ENCODE data around the gene CBFA2T2.

CBFA2T2 gene

GRCh38 chr20:33676121-33676520 is 186.2 kb downstream of the CBFA2T2 start:
- no peak for DNase-seq (ENCODE audit: low read depth in 2 of 2, low spot score in 1 of 2)

- no peak for DNase-seq (ENCODE audit: low read depth in 2 of 2, low spot score in 1 of 2)
These were observed 187.1 kb downstream of the CBFA2T2 start for GRCh38 chr20:33676652-33677645.

- no peak for DNase-seq (ENCODE audit: low read depth in 2 of 2, low spot score in 1 of 2)
These were observed 188.3 kb downstream of the CBFA2T2 start for GRCh38 chr20:33677991-33678702.

- no peak for DNase-seq (ENCODE audit: low read depth in 2 of 2, low spot score in 1 of 2)
These were observed 190.0 kb downstream of the CBFA2T2 start for GRCh38 chr20:33679758-33680485.

- DNase-seq (ENCODE audit: low read depth in 2 of 2, low spot score in 1 of 2), result no peak
These were observed 190.8 kb downstream of the CBFA2T2 start for GRCh38 chr20:33680686-33681085.

- no peak for DNase-seq (ENCODE audit: low read depth in 2 of 2, low spot score in 1 of 2)
These were observed 191.4 kb downstream of the CBFA2T2 start for GRCh38 chr20:33681288-33681687.

- DNase-seq (ENCODE audit: low read depth in 2 of 2, low spot score in 1 of 2), result no peak
These were observed 191.9 kb downstream of the CBFA2T2 start for GRCh38 chr20:33681728-33682353.

GRCh38 chr20:33684533-33685327 is 194.8 kb downstream of the CBFA2T2 start:
- no peak for DNase-seq (ENCODE audit: low read depth in 2 of 2, low spot score in 1 of 2)

GRCh38 chr20:33685328-33686099 is 195.6 kb downstream of the CBFA2T2 start:
- no peak for DNase-seq (ENCODE audit: low read depth in 2 of 2, low spot score in 1 of 2)

- peak; percentile 81 to 82 for DNase-seq (ENCODE audit: low read depth in 2 of 2, low spot score in 1 of 2)
These were observed 196.4 kb downstream of the CBFA2T2 start, which contains the start of gene E2F1 for GRCh38 chr20:33686100-33686983. TSS of gene E2F1 (minus strand) at chr20:33686385. CDS start at chr20:33686264, 121 bp downstream.

- no peak for DNase-seq (ENCODE audit: low read depth in 2 of 2, low spot score in 1 of 2)
These were observed 197.1 kb downstream of the CBFA2T2 start for GRCh38 chr20:33686984-33687366.

GRCh38 chr20:33687370-33687915 is 197.5 kb downstream of the CBFA2T2 start:
- no peak for DNase-seq (ENCODE audit: low read depth in 2 of 2, low spot score in 1 of 2)

- no peak for DNase-seq (ENCODE audit: low read depth in 2 of 2, low spot score in 1 of 2)
These were observed 198.4 kb downstream of the CBFA2T2 start for GRCh38 chr20:33687993-33688937.

- no peak for DNase-seq (ENCODE audit: low read depth in 2 of 2, low spot score in 1 of 2)
These were observed 199.1 kb downstream of the CBFA2T2 start for GRCh38 chr20:33688938-33689424.

GRCh38 chr20:33689493-33689892 is 199.6 kb downstream of the CBFA2T2 start:
- no peak for DNase-seq (ENCODE audit: low read depth in 2 of 2, low spot score in 1 of 2)

- DNase-seq (ENCODE audit: low read depth in 2 of 2, low spot score in 1 of 2), result no peak
These were observed 200.1 kb downstream of the CBFA2T2 start for GRCh38 chr20:33689973-33690372.

- no peak for DNase-seq (ENCODE audit: low read depth in 2 of 2, low spot score in 1 of 2)
These were observed 203.4 kb downstream of the CBFA2T2 start for GRCh38 chr20:33693289-33693688.

All from stimulated activated CD8-positive, alpha-beta memory T cell treated with anti-CD3 and anti-CD28 coated beads, Interleukin-4, amount 100 ng/mL, for 1 hour (primary cell).